HepG2 (cell line): ENCODE measurements around the gene AKAP6.

Source experiments
- KDM5A ChIP-seq: fragments of 200-600 bp; sonication (generic); IDR thresholded peaks from 2 replicates; pipeline ENCODE4 v1.7.0; 2018; ENCODE audit warnings: antibody characterized with exemption, mild to moderate bottlenecking, low read length, borderline replicate concordance
- RXRA ChIP-seq: sonication (generic); formaldehyde crosslinking; IDR thresholded peaks from 2 replicates; pipeline ENCODE4 v1.5.1; 2020; ENCODE audit warnings: missing genetic modification reagents
- ZFY ChIP-seq: sonication (generic); formaldehyde crosslinking; IDR thresholded peaks from 2 replicates; pipeline ENCODE4 v1.4.0; 2020; ENCODE audit warnings: missing genetic modification reagents
- TF ChIP-seq, protein P1 (sequence below): sonication (generic); formaldehyde crosslinking; IDR thresholded peaks from 2 replicates; pipeline ENCODE4 v1.4.0; 2020; ENCODE audit warnings: low read depth, mild to moderate bottlenecking, missing genetic modification reagents
- TF ChIP-seq, protein P2 (sequence below): sonication (generic); formaldehyde crosslinking; IDR thresholded peaks from 2 replicates; pipeline ENCODE4 v1.5.0; 2020; ENCODE audit warnings: mild to moderate bottlenecking, missing genetic modification reagents, moderate library complexity
- TF ChIP-seq, protein P3 (sequence below): fragments of 450-650 bp; IDR thresholded peaks from 2 replicates; pipeline ENCODE4 v1.6.1; 2017

DNA sequence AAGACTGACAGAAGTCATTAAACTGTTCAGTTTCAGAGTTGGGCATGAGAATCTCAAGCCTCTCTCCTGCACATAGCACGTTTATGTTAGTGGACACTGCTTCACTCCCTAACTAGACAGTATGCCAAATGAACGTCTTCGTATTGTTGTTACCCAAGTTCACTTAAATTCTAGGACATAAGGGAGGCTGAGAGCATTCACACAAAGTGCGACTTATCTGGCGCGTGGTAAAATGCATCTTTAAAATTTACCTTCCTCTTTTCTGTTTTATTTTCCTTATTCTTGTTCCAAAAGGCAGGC is 166.3 kb downstream of the AKAP6 start:
- no peak for TF ChIP-seq KDM5A
- TF ChIP-seq, protein P1, sequence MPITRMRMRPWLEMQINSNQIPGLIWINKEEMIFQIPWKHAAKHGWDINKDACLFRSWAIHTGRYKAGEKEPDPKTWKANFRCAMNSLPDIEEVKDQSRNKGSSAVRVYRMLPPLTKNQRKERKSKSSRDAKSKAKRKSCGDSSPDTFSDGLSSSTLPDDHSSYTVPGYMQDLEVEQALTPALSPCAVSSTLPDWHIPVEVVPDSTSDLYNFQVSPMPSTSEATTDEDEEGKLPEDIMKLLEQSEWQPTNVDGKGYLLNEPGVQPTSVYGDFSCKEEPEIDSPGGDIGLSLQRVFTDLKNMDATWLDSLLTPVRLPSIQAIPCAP (CRISPR knock-in tag), result no peak
- TF ChIP-seq, protein P2, sequence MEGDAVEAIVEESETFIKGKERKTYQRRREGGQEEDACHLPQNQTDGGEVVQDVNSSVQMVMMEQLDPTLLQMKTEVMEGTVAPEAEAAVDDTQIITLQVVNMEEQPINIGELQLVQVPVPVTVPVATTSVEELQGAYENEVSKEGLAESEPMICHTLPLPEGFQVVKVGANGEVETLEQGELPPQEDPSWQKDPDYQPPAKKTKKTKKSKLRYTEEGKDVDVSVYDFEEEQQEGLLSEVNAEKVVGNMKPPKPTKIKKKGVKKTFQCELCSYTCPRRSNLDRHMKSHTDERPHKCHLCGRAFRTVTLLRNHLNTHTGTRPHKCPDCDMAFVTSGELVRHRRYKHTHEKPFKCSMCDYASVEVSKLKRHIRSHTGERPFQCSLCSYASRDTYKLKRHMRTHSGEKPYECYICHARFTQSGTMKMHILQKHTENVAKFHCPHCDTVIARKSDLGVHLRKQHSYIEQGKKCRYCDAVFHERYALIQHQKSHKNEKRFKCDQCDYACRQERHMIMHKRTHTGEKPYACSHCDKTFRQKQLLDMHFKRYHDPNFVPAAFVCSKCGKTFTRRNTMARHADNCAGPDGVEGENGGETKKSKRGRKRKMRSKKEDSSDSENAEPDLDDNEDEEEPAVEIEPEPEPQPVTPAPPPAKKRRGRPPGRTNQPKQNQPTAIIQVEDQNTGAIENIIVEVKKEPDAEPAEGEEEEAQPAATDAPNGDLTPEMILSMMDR, result no peak
- TF ChIP-seq RXRA, result no peak
- TF ChIP-seq ZFY (CRISPR knock-in tag), result no peak
- TF ChIP-seq, protein P3, sequence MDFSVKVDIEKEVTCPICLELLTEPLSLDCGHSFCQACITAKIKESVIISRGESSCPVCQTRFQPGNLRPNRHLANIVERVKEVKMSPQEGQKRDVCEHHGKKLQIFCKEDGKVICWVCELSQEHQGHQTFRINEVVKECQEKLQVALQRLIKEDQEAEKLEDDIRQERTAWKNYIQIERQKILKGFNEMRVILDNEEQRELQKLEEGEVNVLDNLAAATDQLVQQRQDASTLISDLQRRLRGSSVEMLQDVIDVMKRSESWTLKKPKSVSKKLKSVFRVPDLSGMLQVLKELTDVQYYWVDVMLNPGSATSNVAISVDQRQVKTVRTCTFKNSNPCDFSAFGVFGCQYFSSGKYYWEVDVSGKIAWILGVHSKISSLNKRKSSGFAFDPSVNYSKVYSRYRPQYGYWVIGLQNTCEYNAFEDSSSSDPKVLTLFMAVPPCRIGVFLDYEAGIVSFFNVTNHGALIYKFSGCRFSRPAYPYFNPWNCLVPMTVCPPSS, result no peak
